ENCODE results near the gene BHLHE41.

The BHLHE41 gene

GRCh38 chr12:26150736-26151450, 26.1 kb upstream of the BHLHE41 start:
- TF ChIP-seq, protein P1, sequence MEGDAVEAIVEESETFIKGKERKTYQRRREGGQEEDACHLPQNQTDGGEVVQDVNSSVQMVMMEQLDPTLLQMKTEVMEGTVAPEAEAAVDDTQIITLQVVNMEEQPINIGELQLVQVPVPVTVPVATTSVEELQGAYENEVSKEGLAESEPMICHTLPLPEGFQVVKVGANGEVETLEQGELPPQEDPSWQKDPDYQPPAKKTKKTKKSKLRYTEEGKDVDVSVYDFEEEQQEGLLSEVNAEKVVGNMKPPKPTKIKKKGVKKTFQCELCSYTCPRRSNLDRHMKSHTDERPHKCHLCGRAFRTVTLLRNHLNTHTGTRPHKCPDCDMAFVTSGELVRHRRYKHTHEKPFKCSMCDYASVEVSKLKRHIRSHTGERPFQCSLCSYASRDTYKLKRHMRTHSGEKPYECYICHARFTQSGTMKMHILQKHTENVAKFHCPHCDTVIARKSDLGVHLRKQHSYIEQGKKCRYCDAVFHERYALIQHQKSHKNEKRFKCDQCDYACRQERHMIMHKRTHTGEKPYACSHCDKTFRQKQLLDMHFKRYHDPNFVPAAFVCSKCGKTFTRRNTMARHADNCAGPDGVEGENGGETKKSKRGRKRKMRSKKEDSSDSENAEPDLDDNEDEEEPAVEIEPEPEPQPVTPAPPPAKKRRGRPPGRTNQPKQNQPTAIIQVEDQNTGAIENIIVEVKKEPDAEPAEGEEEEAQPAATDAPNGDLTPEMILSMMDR (IDR thresholded peaks at IDR 0.05; ENCODE audit: insufficient read depth, low read depth, low read length, missing control alignments): no peak
- DNase-seq (ENCODE audit: low read depth): no peak
- no peak overlapping the region for H3K4me3 ChIP-seq (ENCODE audit: low read depth, low read length)

DNA sequence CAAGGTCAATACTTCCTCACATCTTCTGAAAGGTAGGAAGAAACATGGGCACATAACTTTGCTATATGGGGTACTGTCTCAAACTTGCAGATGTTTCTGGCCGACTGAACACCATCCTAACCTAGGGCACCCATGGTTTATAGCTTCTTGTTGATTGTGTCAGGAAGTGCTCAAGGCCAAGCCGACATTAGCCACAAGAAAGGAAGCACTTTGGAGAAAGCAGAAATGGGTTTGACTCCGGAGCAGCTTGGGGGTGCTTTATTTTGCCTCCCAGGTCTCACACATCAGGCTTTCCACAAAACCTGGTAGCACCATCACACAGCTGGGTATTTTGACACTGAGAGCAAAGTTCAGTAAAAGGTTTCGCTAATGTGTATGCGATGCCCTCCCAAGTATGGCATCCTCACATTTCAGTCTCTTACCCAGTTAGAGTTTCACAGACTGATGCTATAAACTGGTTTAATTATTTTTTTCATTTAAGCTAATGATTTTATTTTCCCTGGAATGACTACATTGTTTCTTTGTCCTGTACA, 25.2 kb upstream of the BHLHE41 start:
- TF ChIP-seq, protein P1 (IDR thresholded peaks at IDR 0.05; ENCODE audit: insufficient read depth, low read depth, low read length, missing control alignments): no peak
- no peak overlapping the region for H3K4me3 ChIP-seq (ENCODE audit: low read depth, low read length)
- no peak for DNase-seq (ENCODE audit: low read depth)

DNA sequence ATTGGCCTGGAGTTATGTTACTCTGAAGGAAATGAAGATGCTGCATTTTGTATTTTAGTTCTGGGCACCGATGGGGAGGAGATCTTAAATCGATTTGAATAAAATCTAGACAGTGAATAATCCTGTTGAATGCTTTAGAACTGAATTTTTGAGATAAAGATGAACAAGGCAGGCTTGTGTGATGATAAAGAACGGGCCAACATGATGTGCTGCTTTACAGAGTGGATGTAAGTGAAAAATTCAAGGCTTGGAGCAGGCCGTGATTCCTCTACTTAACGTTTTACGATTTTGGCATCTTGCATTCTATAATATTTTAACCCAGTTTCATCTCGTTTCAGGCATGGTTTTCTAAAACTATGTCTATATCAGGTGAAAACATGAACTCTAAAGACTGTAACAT, 23.5 kb upstream of the BHLHE41 start:
- H3K4me3 ChIP-seq (ENCODE audit: low read depth, low read length): no peak overlapping the region
- TF ChIP-seq, protein P1 (IDR thresholded peaks at IDR 0.05; ENCODE audit: insufficient read depth, low read depth, low read length, missing control alignments): no peak
- no peak for DNase-seq (ENCODE audit: low read depth)

DNA sequence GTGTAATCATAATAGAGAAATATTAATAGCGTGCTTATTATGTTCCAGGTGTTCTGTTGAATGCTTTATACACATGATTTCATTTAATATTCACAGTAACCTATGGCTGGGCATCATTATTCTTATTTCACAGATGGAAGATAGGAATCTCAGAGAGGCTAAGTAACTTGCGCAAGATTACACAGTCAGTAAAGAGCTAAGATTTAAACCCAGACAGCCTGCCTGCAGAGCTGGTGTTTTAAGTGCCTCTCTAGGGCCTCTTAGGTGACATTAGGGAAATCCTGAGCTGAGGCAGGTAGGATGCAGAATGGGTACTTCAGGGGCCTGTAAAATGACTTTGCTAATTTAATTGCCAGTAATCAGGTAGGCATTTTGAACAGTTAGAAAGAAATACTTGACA, 18.5 kb upstream of the BHLHE41 start:
- no peak overlapping the region for H3K4me3 ChIP-seq (ENCODE audit: low read depth, low read length)
- TF ChIP-seq, protein P1 (IDR thresholded peaks at IDR 0.05; ENCODE audit: insufficient read depth, low read depth, low read length, missing control alignments): no peak
- DNase-seq (ENCODE audit: low read depth): no peak

- no peak overlapping the region for H3K4me3 ChIP-seq (ENCODE audit: low read depth, low read length)
- no peak for DNase-seq (ENCODE audit: low read depth)
- TF ChIP-seq, protein P1 (IDR thresholded peaks at IDR 0.05; ENCODE audit: insufficient read depth, low read depth, low read length, missing control alignments): no peak
These were observed 14.0 kb upstream of the BHLHE41 start for GRCh38 chr12:26138860-26139259.

GRCh38 chr12:26136688-26137087, 11.9 kb upstream of the BHLHE41 start:
- no peak overlapping the region for H3K4me3 ChIP-seq (ENCODE audit: low read depth, low read length)
- TF ChIP-seq, protein P1 (IDR thresholded peaks at IDR 0.05; ENCODE audit: insufficient read depth, low read depth, low read length, missing control alignments): no peak
- DNase-seq (ENCODE audit: low read depth): no peak

DNA sequence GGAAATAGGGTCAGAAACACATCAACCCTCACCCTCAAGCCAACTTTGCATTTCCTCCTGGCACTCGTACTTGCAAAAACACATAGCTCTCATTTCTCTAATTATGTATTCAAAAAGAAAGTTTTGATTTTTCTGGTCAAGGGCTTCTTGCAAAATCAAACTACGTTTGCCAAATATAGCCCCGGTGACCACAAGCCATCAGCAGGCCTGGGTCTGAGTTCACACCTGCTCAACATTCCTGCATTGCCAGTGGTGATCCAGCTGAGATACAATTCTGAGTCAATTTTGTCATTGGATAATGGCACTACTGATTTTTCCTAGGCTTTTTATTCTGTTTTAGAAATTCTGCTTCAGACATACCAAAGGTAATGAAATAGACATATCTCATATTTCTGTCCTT, 10.7 kb upstream of the BHLHE41 start:
- TF ChIP-seq, protein P1 (IDR thresholded peaks at IDR 0.05; ENCODE audit: insufficient read depth, low read depth, low read length, missing control alignments): no peak
- no peak overlapping the region for H3K4me3 ChIP-seq (ENCODE audit: low read depth, low read length)
- no peak for DNase-seq (ENCODE audit: low read depth)
